GM10248 (cell line): ENCODE measurements around the gene ZSCAN9.

ENCODE experiments used
- CTCF ChIA-PET: fragments of 300-600 bp; sonication (Branson Sonifier 250); formaldehyde crosslinking; extraction: SDS; loops from one replicate; lab custom pipeline; 2021; ENCODE audit warnings: antibody characterized with exemption; lab: Yijun Ruan, JAX
- POLR2A ChIA-PET: fragments of 350-650 bp; sonication (Branson Sonifier 250); formaldehyde crosslinking; extraction: SDS; loops from one replicate; lab custom pipeline; 2020; ENCODE audit warnings: antibody characterized with exemption; lab: Yijun Ruan, JAX
- DNase-seq: peaks from one replicate; pipeline ENCODE4 v3.0.0; 2012; ENCODE audit errors: extremely low spot score
- CTCF ChIP-seq: IDR thresholded peaks from 2 replicates; pipeline ENCODE4 v1.5.1; 2012; ENCODE audit warnings: mild to moderate bottlenecking, low read depth; ENCODE audit errors: extremely low read depth, missing control alignments, control extremely low read depth

ZSCAN9 gene

GRCh38 chr6:28225056-28225834 lies at the start of gene ZSCAN9:
ZSCAN9 (plus strand) TSS chr6:28225275; CDS start chr6:28227085, 1,810 bp downstream.
- ChIA-PET CTCF (no interaction called here), POLR2A (interaction anchor here (1.0 kb wide), 1 partner anchor 42 kb away, joined by 3 read pairs; the partner anchor contains the start of gene ZSCAN26)
- TF ChIP-seq CTCF, result no peak
- DNase-seq, result peak; percentile 80

- TF ChIP-seq CTCF, result no peak
- ChIA-PET CTCF (interaction anchor here (0.9 to 1.0 kb wide), 2 partner anchors 11 to 180 kb away, joined by 3 read pairs; no protein-coding TSS in a partner anchor), POLR2A (no interaction called here)
- no peak for DNase-seq
Observed at GRCh38 chr6:28176373-28176772, 48.7 kb upstream of the ZSCAN9 start.

- TF ChIP-seq CTCF, result no peak
- ChIA-PET POLR2A (no interaction called here), CTCF (no interaction called here)
- DNase-seq, result no peak
Observed at GRCh38 chr6:28182255-28182654, 42.8 kb upstream of the ZSCAN9 start.

- ChIA-PET POLR2A (no interaction called here), CTCF (no interaction called here)
- DNase-seq, result no peak
- no peak for TF ChIP-seq CTCF
Observed at GRCh38 chr6:28188111-28188979, 36.7 kb upstream of the ZSCAN9 start.

- no peak for DNase-seq
- ChIA-PET CTCF (interaction anchor here (1.0 kb wide), 1 partner anchor 163 kb away, joined by 3 read pairs; no protein-coding TSS in a partner anchor), POLR2A (no interaction called here)
- no peak for TF ChIP-seq CTCF
Observed at GRCh38 chr6:28200020-28200419, 25.1 kb upstream of the ZSCAN9 start.

- ChIA-PET CTCF (no interaction called here), POLR2A (no interaction called here)
- TF ChIP-seq CTCF, result no peak
- no peak for DNase-seq
Observed at GRCh38 chr6:28203201-28203600, 21.9 kb upstream of the ZSCAN9 start.
